B cell (primary cell): ENCODE results near the gene CMTM8.

Experiments used
- CTCF ChIP-seq: fragments of 200-600 bp; IDR thresholded peaks from one replicate; pipeline ENCODE4 v1.8.0; 2022; ENCODE audit warnings: antibody characterized with exemption, mild to moderate bottlenecking
- EZH2 ChIP-seq: IDR thresholded peaks from 2 replicates; pipeline ENCODE4 v1.6.1; 2012; ENCODE audit warnings: borderline replicate concordance, low read depth, mild to moderate bottlenecking, moderate library complexity, low read length; ENCODE audit not compliant: insufficient read depth, poor library complexity, severe bottlenecking

DNA sequence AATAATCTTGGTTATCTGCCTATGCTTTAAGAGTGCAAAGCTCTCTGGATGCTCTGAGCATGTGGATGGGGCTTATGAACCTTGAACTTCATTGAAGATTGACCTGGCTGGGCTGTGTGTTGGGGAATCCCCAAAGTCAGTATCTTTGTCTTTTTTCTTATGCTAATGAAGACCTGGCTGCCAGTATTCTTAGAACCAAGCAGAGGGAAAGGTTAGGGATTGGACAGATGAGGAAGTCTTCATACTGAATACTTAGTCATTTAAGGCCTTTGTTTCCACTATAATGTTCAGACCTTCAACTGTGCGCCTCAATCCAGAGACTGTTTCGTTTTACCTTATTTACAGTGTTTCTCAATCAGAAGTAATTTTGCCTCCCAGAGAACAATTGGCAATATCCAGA lies 110.7 kb downstream of the CMTM8 start:
- TF ChIP-seq CTCF (no peak), EZH2 (no peak)
